Body of pancreas (tissue), 4 donors: ENCODE results near the gene HMCN2. TPM values are rescaled to one million over a fixed set of nuclear protein-coding genes. Genes with fewer than 3 reads are reported as not detected.

Experiments
- ATAC-seq: fragments of 150-250 bp; one replicate; pipeline ENCODE4 v1.9.1; 2016
- DNase-seq, 4 donors: peaks; one replicate each; pipeline ENCODE4 v3.0.0-alpha.2; 2019
- H3K27ac ChIP-seq, 4 donors: fragments of 200-600 bp; sonication (generic); 1 replicate in 3 of 4; 2 replicates in 1 of 4; pipeline versions ENCODE4 v1.5.1 to v1.6.1; 2016 to 2019; ENCODE audit warnings: mild to moderate bottlenecking in 1 of 4, mixed read lengths in 1 of 4, moderate library complexity in 1 of 4
- H3K27me3 ChIP-seq, 2 donors: fragments of 200-600 bp; sonication (generic); one replicate each; pipeline ENCODE4 v1.6.0; 2016; ENCODE audit warnings: mild to moderate bottlenecking in 1 of 2
- H3K36me3 ChIP-seq, 2 donors: fragments of 200-600 bp; sonication (generic); replicated peaks in 1 of 2; 2 replicates each; pipeline ENCODE4 v1.5.1; 2016; ENCODE audit warnings: low read depth in 2 of 2; ENCODE audit not compliant: insufficient read depth in 1 of 2
- H3K4me1 ChIP-seq: fragments of 200-600 bp; sonication (generic); one replicate; pipeline ENCODE4 v1.6.0; 2016
- H3K4me3 ChIP-seq, 2 donors: fragments of 200-600 bp; sonication (generic); 1 replicate in 1 of 2; 2 replicates in 1 of 2; pipeline ENCODE4 v1.5.1; 2016 to 2019
- H3K9me3 ChIP-seq, 3 donors: fragments of 200-600 bp; sonication (generic); 1 replicate in 2 of 3; 2 replicates in 1 of 3; pipeline ENCODE4 v1.5.1; 2016
- CTCF ChIP-seq, 7 experiments: fragments of 450-650 bp in 4 of 7; fragments of 200-600 bp in 3 of 7; sonication (generic) in 3 of 7; IDR thresholded peaks; one replicate each; pipeline ENCODE4 v1.5.1; 2016 to 2019; ENCODE audit warnings: antibody characterized with exemption in 7 of 7
- POLR2A ChIP-seq, 3 donors: fragments of 450-650 bp; IDR thresholded peaks; one replicate each; pipeline ENCODE4 v1.6.1; 2016; ENCODE audit warnings: antibody characterized with exemption in 3 of 3, mild to moderate bottlenecking in 2 of 3
- WGBS, 2 donors: methylation state at CpG; one replicate each; pipeline ENCODE4 v1.1.5; 2017; 5-methylcytosine and 5-hydroxymethylcytosine counted together
- intact Hi-C: fragments of 100-400 bp; cut with DNase I; formaldehyde crosslinking; loops from one replicate; pipeline ENCODE4 v1.15.1; 2023
- total RNA-seq, 2 donors: library from RNA; depleted of rRNA; stranded (reverse); fragments of >200 nt; gene quantifications; one replicate each; pipeline ENCODE4 v1.1.0, GENCODE V29; 2016

HMCN2 gene
- total RNA-seq, 2 donors from 2014 or later = 0.78 to 3.6 TPM

DNA sequence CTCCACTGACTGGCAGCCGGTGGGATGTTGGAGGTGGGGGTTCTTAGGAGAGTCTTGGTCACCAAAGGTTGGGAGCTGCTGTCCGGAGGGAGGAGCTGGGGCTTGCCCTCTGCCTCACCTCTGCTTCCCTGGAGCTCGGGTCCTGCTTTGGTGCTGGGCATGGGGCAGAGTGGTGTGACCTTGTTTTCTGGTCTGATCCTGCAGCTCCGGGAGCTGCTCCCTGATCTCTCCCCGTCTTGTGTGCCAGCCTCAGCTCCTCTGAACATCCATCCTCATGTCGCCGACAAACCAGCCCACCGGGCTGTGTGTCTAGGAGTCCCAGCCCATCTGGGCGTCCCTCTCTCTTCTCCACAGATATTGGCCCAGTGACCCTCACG lies 18.7 kb downstream of the HMCN2 start:
- no peak for DNase-seq
- H3K27ac ChIP-seq = no peak overlapping the region
- H3K36me3 ChIP-seq = no peaks in the 10 kb centered on the region
- intact Hi-C loops = no loop called here
- no peak for TF ChIP-seq CTCF (IDR thresholded peaks at IDR 0.05)
- TF ChIP-seq POLR2A (IDR thresholded peaks at IDR 0.05) = no peak
- no peak overlapping the region for H3K4me3 ChIP-seq
- H3K4me1 ChIP-seq = no peaks in the 10 kb centered on the region
- 64 to 80% methylated on average over 9 to 10 of the region's 10 CpGs for WGBS, 2 donors
- no peak for ATAC-seq
- peaks cover 0 to 4% of the 10 kb centered on the region in 2 donors for H3K27me3 ChIP-seq
- H3K9me3 ChIP-seq = no peaks in the 10 kb centered on the region

- TF ChIP-seq CTCF (IDR thresholded peaks at IDR 0.05) = no peak
- H3K36me3 ChIP-seq = no peaks in the 10 kb centered on the region
- no peak overlapping the region for H3K27ac ChIP-seq
- no peak for ATAC-seq
- no peak for DNase-seq
- no peaks in the 10 kb centered on the region for H3K9me3 ChIP-seq
- H3K4me3 ChIP-seq = no peak overlapping the region
- H3K4me1 ChIP-seq = no peaks in the 10 kb centered on the region
- intact Hi-C loops = no loop called here
- H3K27me3 ChIP-seq = peaks cover 0 to 4% of the 10 kb centered on the region in 2 donors
- 73 to 83% methylated on average over 4 to 7 of the region's 7 CpGs for WGBS, 2 donors
These were observed 19.1 kb downstream of the HMCN2 start for GRCh38 chr9:130284690-130285089.

- Histone ChIP-seq H3K27ac (no peak overlapping the region), H3K36me3 (no peaks in the 10 kb centered on the region), H3K4me3 (no peak overlapping the region), H3K27me3 (peaks cover 0 to 4% of the 10 kb centered on the region in 2 donors), H3K4me1 (no peaks in the 10 kb centered on the region), H3K9me3 (no peaks in the 10 kb centered on the region)
- DNase-seq (no peak), ATAC-seq (no peak)
- TF ChIP-seq CTCF (IDR thresholded peaks at IDR 0.05) (no peak), POLR2A (IDR thresholded peaks at IDR 0.05) (no peak)
- 54 to 63% methylated on average over 9 of the region's 9 CpGs for WGBS, 2 donors
- intact Hi-C loops = no loop called here
These were observed 19.7 kb downstream of the HMCN2 start for GRCh38 chr9:130285271-130285670.

- H3K4me1 ChIP-seq = no peaks in the 10 kb centered on the region
- no peak overlapping the region for H3K4me3 ChIP-seq
- H3K9me3 ChIP-seq = no peaks in the 10 kb centered on the region
- TF ChIP-seq CTCF (IDR thresholded peaks at IDR 0.05) (no peak), POLR2A (IDR thresholded peaks at IDR 0.05) (no peak)
- H3K27ac ChIP-seq = peak overlapping the region in 1 of 4 donors; percentile 17
- no peak for ATAC-seq
- DNase-seq = no peak
- no peaks in the 10 kb centered on the region for H3K36me3 ChIP-seq
- intact Hi-C loops = no loop called here
- peaks cover 0 to 4% of the 10 kb centered on the region in 2 donors for H3K27me3 ChIP-seq
- WGBS, 2 donors = 78 to 90% methylated on average over 2 to 12 of the region's 17 CpGs
These were observed 20.7 kb downstream of the HMCN2 start for GRCh38 chr9:130286072-130286770.
